ENCODE measurements around the gene FHIT.

FHIT gene

GRCh38 chr3:59930170-59930569, 1321.1 kb downstream of the FHIT start:
- no peaks in the 10 kb centered on the region for H3K9me3 ChIP-seq
- no peak for TF ChIP-seq CTCF (IDR thresholded peaks at IDR 0.05; ENCODE audit: low read depth, low read length)

GRCh38 chr3:59927056-59927455, 1324.2 kb downstream of the FHIT start:
- TF ChIP-seq CTCF (IDR thresholded peaks at IDR 0.05; ENCODE audit: low read depth, low read length) = no peak
- no peak overlapping the region for H3K4me3 ChIP-seq (ENCODE audit: low read depth, low read length)
- H3K36me3 ChIP-seq = no peaks in the 10 kb centered on the region
- DNase-seq = no peak
- H3K9me3 ChIP-seq = no peaks in the 10 kb centered on the region
- no peaks in the 10 kb centered on the region for H3K4me1 ChIP-seq
- H3K27me3 ChIP-seq = no peaks in the 10 kb centered on the region

More at GRCh38 chr3:59930170-59930569, 1321.1 kb downstream of the FHIT start:
- Histone ChIP-seq H3K4me1 (no peaks in the 10 kb centered on the region), H3K4me3 (ENCODE audit: low read depth, low read length) (no peak overlapping the region), H3K27me3 (no peaks in the 10 kb centered on the region), H3K36me3 (no peaks in the 10 kb centered on the region)
- no peak for DNase-seq

GRCh38 chr3:59925946-59926345, 1325.3 kb downstream of the FHIT start:
- Histone ChIP-seq H3K36me3 (no peaks in the 10 kb centered on the region), H3K4me3 (ENCODE audit: low read depth, low read length) (no peak overlapping the region), H3K4me1 (no peaks in the 10 kb centered on the region), H3K27me3 (no peaks in the 10 kb centered on the region), H3K9me3 (no peaks in the 10 kb centered on the region)
- no peak for TF ChIP-seq CTCF (IDR thresholded peaks at IDR 0.05; ENCODE audit: low read depth, low read length)
- no peak for DNase-seq

- Histone ChIP-seq H3K9me3 (no peaks in the 10 kb centered on the region), H3K4me3 (ENCODE audit: low read depth, low read length) (no peak overlapping the region), H3K36me3 (no peaks in the 10 kb centered on the region), H3K27me3 (no peaks in the 10 kb centered on the region), H3K4me1 (no peaks in the 10 kb centered on the region; the same call in 1 of the 2 replicates)
- TF ChIP-seq CTCF (IDR thresholded peaks at IDR 0.05; ENCODE audit: low read depth, low read length) = no peak
- no peak for DNase-seq
Observed at GRCh38 chr3:59922192-59922591, 1329.1 kb downstream of the FHIT start.

- no peaks in the 10 kb centered on the region for H3K36me3 ChIP-seq
- no peak for TF ChIP-seq CTCF (IDR thresholded peaks at IDR 0.05; ENCODE audit: low read depth, low read length)
- H3K9me3 ChIP-seq = no peaks in the 10 kb centered on the region
Observed at GRCh38 chr3:59920822-59921221, 1330.4 kb downstream of the FHIT start.

GRCh38 chr3:59919586-59919985, 1331.7 kb downstream of the FHIT start:
- H3K4me1 ChIP-seq = no peaks in the 10 kb centered on the region; the same call in 1 of the 2 replicates
- no peaks in the 10 kb centered on the region for H3K36me3 ChIP-seq
- no peaks in the 10 kb centered on the region for H3K9me3 ChIP-seq
- no peaks in the 10 kb centered on the region for H3K27me3 ChIP-seq
- no peak overlapping the region for H3K4me3 ChIP-seq (ENCODE audit: low read depth, low read length)
- TF ChIP-seq CTCF (IDR thresholded peaks at IDR 0.05; ENCODE audit: low read depth, low read length) = no peak
- no peak for DNase-seq

More at GRCh38 chr3:59920822-59921221, 1330.4 kb downstream of the FHIT start:
- H3K4me3 ChIP-seq (ENCODE audit: low read depth, low read length) = no peak overlapping the region
- no peaks in the 10 kb centered on the region; the same call in 1 of the 2 replicates for H3K4me1 ChIP-seq
- peak; percentile 43 for DNase-seq
- no peaks in the 10 kb centered on the region for H3K27me3 ChIP-seq
